Astrocyte (in vitro differentiated cells and primary cell): Measurements from ENCODE around the gene LCLAT1. TPM values are rescaled to one million over a fixed set of nuclear protein-coding genes. Genes with fewer than 3 reads are reported as not detected.

ENCODE experiments used
- DNase-seq: peaks from one replicate; pipeline ENCODE4 v3.0.0-alpha.2; 2010; ENCODE audit warnings: low read depth
- FAIRE-seq: peaks from 2 replicates; lab custom pipeline; 2011; peaks lifted over from hg19 to GRCh38; lab: Jason Lieb, UNC
- H2AFZ ChIP-seq: 2 replicates; pipeline ENCODE4 v1.6.0; 2012; ENCODE audit warnings: low read depth, low read length, inconsistent platforms
- H3K27ac ChIP-seq: 2 replicates; pipeline ENCODE4 v1.5.1; 2011; ENCODE audit warnings: low read depth, low read length, inconsistent platforms
- H3K27me3 ChIP-seq: 2 replicates; pipeline ENCODE4 v1.6.0; 2011; ENCODE audit warnings: low read length, inconsistent platforms; ENCODE audit not compliant: insufficient read depth
- H3K36me3 ChIP-seq: 2 replicates; pipeline ENCODE4 v1.5.1; 2011; ENCODE audit warnings: low read length, inconsistent platforms; ENCODE audit not compliant: insufficient read depth
- H3K4me1 ChIP-seq: 2 replicates; pipeline ENCODE4 v1.5.1; 2011; ENCODE audit warnings: low read length, inconsistent platforms; ENCODE audit not compliant: insufficient read depth
- H3K4me2 ChIP-seq: 2 replicates; pipeline ENCODE4 v1.6.0; 2012; ENCODE audit warnings: low read length, inconsistent platforms
- H3K4me3 ChIP-seq: 2 replicates; pipeline ENCODE4 v1.5.1; 2011; ENCODE audit warnings: low read depth, mild to moderate bottlenecking, low read length, inconsistent platforms; ENCODE audit not compliant: insufficient read depth
- H3K79me2 ChIP-seq: 2 replicates; pipeline ENCODE4 v1.6.0; 2012; ENCODE audit warnings: mild to moderate bottlenecking, low read length, inconsistent platforms; ENCODE audit not compliant: insufficient read depth
- H3K9ac ChIP-seq: 2 replicates; pipeline ENCODE4 v1.6.0; 2012; ENCODE audit warnings: mild to moderate bottlenecking, low read length, inconsistent platforms
- H3K9me3 ChIP-seq: 2 replicates; pipeline ENCODE4 v1.5.1; 2012; ENCODE audit warnings: low read depth, mild to moderate bottlenecking, low read length, inconsistent platforms; ENCODE audit not compliant: insufficient read depth
- H4K20me1 ChIP-seq: 2 replicates; pipeline ENCODE4 v1.6.0; 2012; ENCODE audit warnings: low read length, inconsistent platforms; ENCODE audit not compliant: insufficient read depth
- H3K27ac Mint-ChIP-seq: one replicate; pipeline ENCODE4 v1.8.0; 2021; ENCODE audit warnings: mild to moderate bottlenecking, mixed read lengths; ENCODE audit not compliant: unreplicated experiment
- H3K27me3 Mint-ChIP-seq: one replicate; pipeline ENCODE4 v1.8.0; 2021; ENCODE audit warnings: low read depth, mixed read lengths; ENCODE audit not compliant: unreplicated experiment
- H3K36me3 Mint-ChIP-seq: one replicate; pipeline ENCODE4 v1.8.0; 2021; ENCODE audit warnings: low read depth, mixed read lengths; ENCODE audit not compliant: unreplicated experiment
- H3K4me1 Mint-ChIP-seq: one replicate; pipeline ENCODE4 v1.8.0; 2021; ENCODE audit warnings: low read depth, mixed read lengths; ENCODE audit not compliant: unreplicated experiment
- H3K4me3 Mint-ChIP-seq: one replicate; pipeline ENCODE4 v1.8.0; 2021; ENCODE audit warnings: mild to moderate bottlenecking, moderate library complexity, mixed read lengths; ENCODE audit not compliant: unreplicated experiment
- H3K9me3 Mint-ChIP-seq: one replicate; pipeline ENCODE4 v1.8.0; 2021; ENCODE audit warnings: mild to moderate bottlenecking, mixed read lengths; ENCODE audit not compliant: unreplicated experiment
- EZH2 ChIP-seq: IDR thresholded peaks from 2 replicates; pipeline ENCODE4 v1.6.1; 2012; ENCODE audit warnings: mild to moderate bottlenecking, low read length, inconsistent platforms; ENCODE audit not compliant: insufficient read depth
- total RNA-seq: library from RNA; stranded (reverse); gene quantifications from 2 replicates; pipeline ENCODE4 v1.2.1, GENCODE V29; 2021
- TF ChIP-seq, protein P1 (sequence below): IDR thresholded peaks from 2 replicates; pipeline ENCODE4 v1.5.1; 2011; ENCODE audit warnings: low read depth, mild to moderate bottlenecking, inconsistent platforms, low read length, moderate library complexity; ENCODE audit not compliant: insufficient read depth

LCLAT1 gene
- total RNA-seq, 1 donor from 2014 or later, result 17.5 TPM

- Histone ChIP-seq H3K79me2 (no peaks in the 10 kb centered on the region), H3K9me3 (no peaks in the 10 kb centered on the region), H3K4me2 (no peak overlapping the region), H2AFZ (no peak overlapping the region), H3K27me3 (no peaks in the 10 kb centered on the region), H3K9ac (no peak overlapping the region), H3K4me1 (no peaks in the 10 kb centered on the region), H4K20me1 (no peaks in the 10 kb centered on the region), H3K36me3 (no peaks in the 10 kb centered on the region), H3K4me3 (no peak overlapping the region), H3K27ac (no peak overlapping the region)
- Mint-ChIP-seq H3K9me3 (peaks cover 4% of the 10 kb centered on the region), H3K27me3 (no peaks in the 10 kb centered on the region), H3K4me3 (no peak overlapping the region), H3K27ac (no peak overlapping the region), H3K36me3 (peaks cover 1% of the 10 kb centered on the region), H3K4me1 (peaks cover 1% of the 10 kb centered on the region)
- TF ChIP-seq, protein P1, sequence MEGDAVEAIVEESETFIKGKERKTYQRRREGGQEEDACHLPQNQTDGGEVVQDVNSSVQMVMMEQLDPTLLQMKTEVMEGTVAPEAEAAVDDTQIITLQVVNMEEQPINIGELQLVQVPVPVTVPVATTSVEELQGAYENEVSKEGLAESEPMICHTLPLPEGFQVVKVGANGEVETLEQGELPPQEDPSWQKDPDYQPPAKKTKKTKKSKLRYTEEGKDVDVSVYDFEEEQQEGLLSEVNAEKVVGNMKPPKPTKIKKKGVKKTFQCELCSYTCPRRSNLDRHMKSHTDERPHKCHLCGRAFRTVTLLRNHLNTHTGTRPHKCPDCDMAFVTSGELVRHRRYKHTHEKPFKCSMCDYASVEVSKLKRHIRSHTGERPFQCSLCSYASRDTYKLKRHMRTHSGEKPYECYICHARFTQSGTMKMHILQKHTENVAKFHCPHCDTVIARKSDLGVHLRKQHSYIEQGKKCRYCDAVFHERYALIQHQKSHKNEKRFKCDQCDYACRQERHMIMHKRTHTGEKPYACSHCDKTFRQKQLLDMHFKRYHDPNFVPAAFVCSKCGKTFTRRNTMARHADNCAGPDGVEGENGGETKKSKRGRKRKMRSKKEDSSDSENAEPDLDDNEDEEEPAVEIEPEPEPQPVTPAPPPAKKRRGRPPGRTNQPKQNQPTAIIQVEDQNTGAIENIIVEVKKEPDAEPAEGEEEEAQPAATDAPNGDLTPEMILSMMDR, result no peak
- TF ChIP-seq EZH2, result no peak
- FAIRE-seq (no peak), DNase-seq (no peak)
Observed at GRCh38 chr2:30605197-30605596, 158.2 kb downstream of the LCLAT1 start.

GRCh38 chr2:30608643-30609042 is 161.6 kb downstream of the LCLAT1 start:
- DNase-seq (no peak), FAIRE-seq (no peak)
- Histone ChIP-seq H4K20me1 (no peaks in the 10 kb centered on the region), H3K9ac (no peak overlapping the region), H3K27me3 (no peaks in the 10 kb centered on the region), H3K36me3 (no peaks in the 10 kb centered on the region), H3K27ac (no peak overlapping the region), H3K79me2 (no peaks in the 10 kb centered on the region), H3K4me3 (no peak overlapping the region), H3K4me1 (no peaks in the 10 kb centered on the region), H3K9me3 (no peaks in the 10 kb centered on the region), H2AFZ (no peak overlapping the region), H3K4me2 (no peak overlapping the region)
- no peaks in the 10 kb centered on the region for H3K9me3 Mint-ChIP-seq
- no peaks in the 10 kb centered on the region for H3K36me3 Mint-ChIP-seq
- H3K27ac Mint-ChIP-seq, result no peak overlapping the region
- H3K4me3 Mint-ChIP-seq, result no peak overlapping the region
- no peak for TF ChIP-seq EZH2
- TF ChIP-seq, protein P1, result no peak
- no peaks in the 10 kb centered on the region for H3K27me3 Mint-ChIP-seq
- peaks cover 14% of the 10 kb centered on the region for H3K4me1 Mint-ChIP-seq

GRCh38 chr2:30611583-30611982 is 164.5 kb downstream of the LCLAT1 start:
- Histone ChIP-seq H3K27me3 (no peaks in the 10 kb centered on the region), H3K4me3 (no peak overlapping the region), H3K9me3 (no peaks in the 10 kb centered on the region), H4K20me1 (no peaks in the 10 kb centered on the region), H3K9ac (no peak overlapping the region), H3K79me2 (no peaks in the 10 kb centered on the region), H3K27ac (no peak overlapping the region), H3K36me3 (no peaks in the 10 kb centered on the region), H3K4me1 (no peaks in the 10 kb centered on the region), H2AFZ (no peak overlapping the region), H3K4me2 (no peak overlapping the region)
- DNase-seq (peak; percentile 82), FAIRE-seq (no peak)
- Mint-ChIP-seq H3K4me3 (no peak overlapping the region), H3K4me1 (peaks cover 14% of the 10 kb centered on the region), H3K36me3 (no peaks in the 10 kb centered on the region), H3K27me3 (no peaks in the 10 kb centered on the region), H3K27ac (no peak overlapping the region), H3K9me3 (no peaks in the 10 kb centered on the region)
- no peak for TF ChIP-seq EZH2
- TF ChIP-seq, protein P1, result no peak
